Neuronal stem cell (in vitro differentiated cells): ENCODE results near the gene CALML3.

Source experiments
- DNase-seq: peaks from one replicate; pipeline ENCODE4 v3.0.0-alpha.2; 2013; ENCODE audit warnings: low spot score
- H2AFZ ChIP-seq: one replicate; pipeline ENCODE4 v1.6.1; 2013; ENCODE audit warnings: mild to moderate bottlenecking, low read length, inconsistent platforms
- H2AK5ac ChIP-seq: 2 replicates; pipeline ENCODE4 v1.6.1; 2013; ENCODE audit warnings: low read depth, mild to moderate bottlenecking, inconsistent platforms, low read length, moderate library complexity, mixed read lengths
- H2BK120ac ChIP-seq: 2 replicates; pipeline ENCODE4 v1.6.1; 2013; ENCODE audit warnings: low read depth, mild to moderate bottlenecking, inconsistent platforms, low read length, moderate library complexity, mixed read lengths
- H2BK12ac ChIP-seq: one replicate; pipeline ENCODE4 v1.6.1; 2013; ENCODE audit warnings: low read length, inconsistent platforms
- H2BK15ac ChIP-seq: 2 replicates; pipeline ENCODE4 v1.6.1; 2013; ENCODE audit warnings: mild to moderate bottlenecking, low read length, inconsistent platforms, mixed read lengths
- H2BK5ac ChIP-seq: one replicate; pipeline ENCODE4 v1.6.1; 2013; ENCODE audit warnings: inconsistent platforms, mild to moderate bottlenecking, low read length, moderate library complexity
- H3K14ac ChIP-seq: one replicate; pipeline ENCODE4 v1.6.1; 2013; ENCODE audit warnings: low read length, inconsistent platforms
- H3K18ac ChIP-seq: 2 replicates; pipeline ENCODE4 v1.6.1; 2013; ENCODE audit warnings: low read length, inconsistent platforms
- H3K23ac ChIP-seq: 2 replicates; pipeline ENCODE4 v1.6.1; 2013; ENCODE audit warnings: low read depth, mild to moderate bottlenecking, mixed read lengths, low read length, inconsistent platforms; ENCODE audit not compliant: poor library complexity
- H3K27ac ChIP-seq: replicated peaks from 3 replicates; pipeline ENCODE4 v1.5.1; 2013; ENCODE audit warnings: low read length, inconsistent platforms
- H3K27me3 ChIP-seq, 3 experiments: 2 replicates each; pipeline ENCODE4 v1.6.1; 2013; ENCODE audit warnings: low read length in 3 of 3, mild to moderate bottlenecking in 2 of 3, inconsistent platforms in 1 of 3, low read depth in 1 of 3, mixed read lengths in 1 of 3, moderate library complexity in 1 of 3; ENCODE audit not compliant: control insufficient read depth in 3 of 3, insufficient read depth in 3 of 3
- H3K36me3 ChIP-seq, 2 donors: replicated peaks in 1 of 2; 2 replicates each; pipeline ENCODE4 v1.6.1; 2013; ENCODE audit warnings: low read length in 2 of 2; ENCODE audit not compliant: control insufficient read depth in 2 of 2, insufficient read depth in 2 of 2
- H3K4ac ChIP-seq: 2 replicates; pipeline ENCODE4 v1.6.1; 2013; ENCODE audit warnings: inconsistent platforms, mild to moderate bottlenecking, low read length, moderate library complexity
- H3K4me1 ChIP-seq, 2 donors: 1 replicate in 1 of 2; 2 replicates in 1 of 2; pipeline ENCODE4 v1.6.1; 2013; ENCODE audit warnings: low read length in 2 of 2, low read depth in 1 of 2; ENCODE audit not compliant: control insufficient read depth in 2 of 2, insufficient read depth in 1 of 2
- H3K4me2 ChIP-seq: one replicate; pipeline ENCODE4 v1.6.1; 2013; ENCODE audit warnings: mild to moderate bottlenecking, low read length, inconsistent platforms; ENCODE audit not compliant: insufficient read depth, poor library complexity, severe bottlenecking
- H3K4me3 ChIP-seq, 2 donors: 2 replicates each; pipeline ENCODE4 v1.5.1; 2013; ENCODE audit warnings: low read length in 2 of 2, mild to moderate bottlenecking in 2 of 2, inconsistent platforms in 1 of 2, moderate library complexity in 1 of 2
- H3K79me1 ChIP-seq: one replicate; pipeline ENCODE4 v1.6.1; 2013; ENCODE audit warnings: low read depth, mild to moderate bottlenecking, inconsistent platforms, low read length, moderate library complexity
- H3K9ac ChIP-seq: one replicate; pipeline ENCODE4 v1.6.1; 2013; ENCODE audit warnings: mild to moderate bottlenecking, low read depth, low read length, inconsistent platforms; ENCODE audit not compliant: poor library complexity
- H3K9me3 ChIP-seq, 2 donors: replicated peaks in 1 of 2; 2 replicates each; pipeline versions ENCODE3 to v1.6.1; 2013; ENCODE audit warnings: low read length in 2 of 2, mild to moderate bottlenecking in 2 of 2, inconsistent platforms in 1 of 2, low read depth in 1 of 2, mixed read lengths in 1 of 2, moderate library complexity in 1 of 2; ENCODE audit not compliant: control insufficient read depth in 2 of 2, insufficient read depth in 1 of 2
- H4K8ac ChIP-seq: one replicate; pipeline ENCODE4 v1.6.1; 2013; ENCODE audit warnings: low read depth, mild to moderate bottlenecking, inconsistent platforms, low read length, moderate library complexity
- H4K91ac ChIP-seq: one replicate; pipeline ENCODE4 v1.6.1; 2013; ENCODE audit warnings: low read length, low read depth, mild to moderate bottlenecking, inconsistent platforms; ENCODE audit not compliant: poor library complexity
- WGBS, 2 donors: extraction: QIAGEN DNeasy Blood & Tissue Kit; methylation state at CpG; one replicate each; pipeline ENCODE4 v1.1.7; 2013; ENCODE audit warnings: missing lambda C conversion rate in 2 of 2, mixed read lengths in 1 of 2; ENCODE audit not compliant: insufficient read length in 2 of 2, insufficient replicate concordance in 1 of 2; ENCODE audit errors: extremely low coverage in 2 of 2; 5-methylcytosine and 5-hydroxymethylcytosine counted together

CALML3 gene

GRCh38 chr10:5488272-5489161, 36.2 kb upstream of the CALML3 start:
- no peak overlapping the region for H3K27ac ChIP-seq
- no peak overlapping the region for H3K4me2 ChIP-seq
- no peak overlapping the region for H3K4ac ChIP-seq
- H3K18ac ChIP-seq: peak overlapping the region; percentile 52
- H3K4me3 ChIP-seq: no peak overlapping the region
- no peak overlapping the region for H3K9ac ChIP-seq
- peak overlapping the region; percentile 19 for H2BK15ac ChIP-seq
- no CpG with 5 or more reads among the region's 27 CpGs for WGBS, 2 donors
- no peak overlapping the region for H2AFZ ChIP-seq
- H3K27me3 ChIP-seq: peaks cover 0 to 51% (median 0%) of the 10 kb centered on the region in 3 experiments
- no peak for DNase-seq
- peaks cover 0 to 8% of the 10 kb centered on the region in 2 donors for H3K4me1 ChIP-seq
- no peak overlapping the region for H3K23ac ChIP-seq
- no peak overlapping the region for H3K14ac ChIP-seq
- H2AK5ac ChIP-seq: no peak overlapping the region
- no peak overlapping the region for H2BK5ac ChIP-seq
- no peaks in the 10 kb centered on the region for H3K79me1 ChIP-seq
- H4K91ac ChIP-seq: no peak overlapping the region
- H4K8ac ChIP-seq: peak overlapping the region; percentile 43
- H3K9me3 ChIP-seq: peaks cover 0 to 8% of the 10 kb centered on the region in 2 donors
- H2BK120ac ChIP-seq: peak overlapping the region; percentile 24
- H2BK12ac ChIP-seq: no peak overlapping the region
- no peaks in the 10 kb centered on the region for H3K36me3 ChIP-seq

GRCh38 chr10:5490032-5490431, 34.7 kb upstream of the CALML3 start:
- Histone ChIP-seq H2BK12ac (no peak overlapping the region), H3K4ac (no peak overlapping the region)
- WGBS, 2 donors: no CpG with 5 or more reads among the region's 4 CpGs

GRCh38 chr10:5490698-5491464, 33.9 kb upstream of the CALML3 start:
- no peaks in the 10 kb centered on the region for H3K79me1 ChIP-seq

More at GRCh38 chr10:5490032-5490431, 34.7 kb upstream of the CALML3 start:
- no peak for DNase-seq
- Histone ChIP-seq H3K9ac (no peak overlapping the region), H3K23ac (no peak overlapping the region), H3K18ac (no peak overlapping the region), H3K4me1 (peaks cover 0 to 8% of the 10 kb centered on the region in 2 donors), H3K9me3 (peaks cover 0 to 6% of the 10 kb centered on the region in 2 donors), H3K36me3 (no peaks in the 10 kb centered on the region), H3K79me1 (no peaks in the 10 kb centered on the region), H3K27ac (no peak overlapping the region), H4K8ac (no peak overlapping the region), H3K4me2 (no peak overlapping the region), H2AK5ac (no peak overlapping the region), H2BK120ac (no peak overlapping the region), H4K91ac (no peak overlapping the region), H2BK15ac (no peak overlapping the region), H3K14ac (no peak overlapping the region), H3K4me3 (no peak overlapping the region), H3K27me3 (peaks cover 0 to 54% (median 0%) of the 10 kb centered on the region in 3 experiments), H2BK5ac (no peak overlapping the region), H2AFZ (no peak overlapping the region)

GRCh38 chr10:5491477-5491876, 33.3 kb upstream of the CALML3 start:
- no peak overlapping the region for H3K9ac ChIP-seq
- no peak overlapping the region for H2BK120ac ChIP-seq
- no peak overlapping the region for H3K4me2 ChIP-seq
- H3K79me1 ChIP-seq: no peaks in the 10 kb centered on the region
- peak overlapping the region; percentile 26 for H2AK5ac ChIP-seq
- peak overlapping the region; percentile 45 for H3K18ac ChIP-seq
- peaks cover 0 to 6% of the 10 kb centered on the region in 2 donors for H3K9me3 ChIP-seq
- no peak overlapping the region for H2AFZ ChIP-seq
- H3K4me1 ChIP-seq: peaks cover 0 to 3% of the 10 kb centered on the region in 2 donors
- peaks cover 0 to 40% (median 0%) of the 10 kb centered on the region in 3 experiments for H3K27me3 ChIP-seq
- no peak overlapping the region for H3K14ac ChIP-seq
- H2BK12ac ChIP-seq: peak overlapping the region; percentile 86
- no peak overlapping the region for H2BK5ac ChIP-seq
- H4K8ac ChIP-seq: no peak overlapping the region
- no peak overlapping the region for H3K4me3 ChIP-seq
- no peak overlapping the region for H2BK15ac ChIP-seq
- WGBS, 2 donors: no CpG with 5 or more reads among the region's 7 CpGs
- no peak overlapping the region for H4K91ac ChIP-seq
- no peak overlapping the region for H3K4ac ChIP-seq
- H3K23ac ChIP-seq: no peak overlapping the region
- no peaks in the 10 kb centered on the region for H3K36me3 ChIP-seq
- no peak for DNase-seq
- H3K27ac ChIP-seq: no peak overlapping the region

More at GRCh38 chr10:5490698-5491464, 33.9 kb upstream of the CALML3 start:
- Histone ChIP-seq H3K36me3 (no peaks in the 10 kb centered on the region), H3K27ac (no peak overlapping the region), H3K27me3 (peaks cover 0 to 46% (median 0%) of the 10 kb centered on the region in 3 experiments), H2AFZ (no peak overlapping the region), H4K91ac (no peak overlapping the region), H2BK120ac (no peak overlapping the region), H2BK12ac (no peak overlapping the region), H3K23ac (no peak overlapping the region), H3K4me3 (no peak overlapping the region), H3K14ac (no peak overlapping the region), H4K8ac (no peak overlapping the region), H2BK15ac (no peak overlapping the region), H3K9ac (no peak overlapping the region), H2AK5ac (no peak overlapping the region), H3K18ac (no peak overlapping the region), H2BK5ac (no peak overlapping the region), H3K4ac (no peak overlapping the region), H3K4me1 (peaks cover 0 to 8% of the 10 kb centered on the region in 2 donors), H3K9me3 (peaks cover 0 to 6% of the 10 kb centered on the region in 2 donors), H3K4me2 (no peak overlapping the region)
- no peak for DNase-seq
- WGBS, 2 donors: no CpG with 5 or more reads among the region's 10 CpGs
